ENCODE results near the gene INCENP.

INCENP gene

GRCh38 chr11:62137276-62137861 lies 13.6 kb downstream of the INCENP start:
- ChIA-PET CTCF (interaction anchor here (1.3 kb wide), 1 partner anchor 19 kb away, joined by 4 read pairs; no protein-coding TSS in a partner anchor), POLR2A (no interaction called here)
- TF ChIP-seq ZEB2 (tag by site-specific recombination; IDR thresholded peaks at IDR 0.05) (no peak), ZIC2 (tag by site-specific recombination; IDR thresholded peaks at IDR 0.05) (peak; percentile 77)
- Histone ChIP-seq H3K27ac (ENCODE audit: extremely low read depth, low read depth, low read length) (no peak overlapping the region), H3K4me1 (ENCODE audit: control insufficient read depth, insufficient read depth, low read length) (no peaks in the 10 kb centered on the region), H3K9me3 (ENCODE audit: control insufficient read depth, insufficient read depth, low read depth, low read length) (no peaks in the 10 kb centered on the region), H3K4me3 (ENCODE audit: low read depth, low read length) (no peak overlapping the region), H3K36me3 (ENCODE audit: control insufficient read depth in 2 of 2, insufficient read depth in 1 of 2, low read length in 2 of 2) (peaks cover 9 to 86% of the 10 kb centered on the region in 2 experiments; a peak in 2 of 3 replicates)

GRCh38 chr11:62137881-62138629 lies 14.2 kb downstream of the INCENP start:
- H3K9me3 ChIP-seq (ENCODE audit: control insufficient read depth, insufficient read depth, low read depth, low read length), result no peaks in the 10 kb centered on the region
- CTCF ChIA-PET, result interaction anchor here (0.8 to 1.3 kb wide), 2 partner anchors 18 to 31 kb away, joined by 4 to 5 read pairs; no protein-coding TSS in a partner anchor
- H3K36me3 ChIP-seq (ENCODE audit: control insufficient read depth in 2 of 2, insufficient read depth in 1 of 2, low read length in 2 of 2), result peaks cover 9 to 87% of the 10 kb centered on the region in 2 experiments; a peak in 2 of 3 replicates
- H3K27ac ChIP-seq (ENCODE audit: extremely low read depth, low read depth, low read length), result no peak overlapping the region
- no peak for TF ChIP-seq ZEB2 (tag by site-specific recombination; IDR thresholded peaks at IDR 0.05)
- no peak for TF ChIP-seq ZNF677 (tag by site-specific recombination; IDR thresholded peaks at IDR 0.05)
- TF ChIP-seq BCL11A (tag by site-specific recombination; IDR thresholded peaks at IDR 0.05; ENCODE audit: low read depth), result no peak
- no peak for TF ChIP-seq ZNF529 (tag by site-specific recombination; IDR thresholded peaks at IDR 0.05; ENCODE audit: insufficient replicate concordance)
- TF ChIP-seq ZNF426 (tag by site-specific recombination; IDR thresholded peaks at IDR 0.05), result no peak
- no peak for TF ChIP-seq ZNF311 (tag by site-specific recombination; IDR thresholded peaks at IDR 0.05; ENCODE audit: borderline replicate concordance)
- TF ChIP-seq OVOL3 (tag by site-specific recombination; IDR thresholded peaks at IDR 0.05), result no peak
- TF ChIP-seq ZFHX2 (tag by site-specific recombination; conservative IDR thresholded peaks at IDR 0.05), result no peak
- TF ChIP-seq ZNF488 (tag by site-specific recombination; IDR thresholded peaks at IDR 0.05), result no peak
- no peak for TF ChIP-seq ZNF302 (tag by site-specific recombination; IDR thresholded peaks at IDR 0.05; ENCODE audit: low read depth)
- TF ChIP-seq ZNF23 (tag by site-specific recombination; IDR thresholded peaks at IDR 0.05; ENCODE audit: borderline replicate concordance), result no peak
- H3K4me3 ChIP-seq (ENCODE audit: low read depth, low read length), result no peak overlapping the region
- no peaks in the 10 kb centered on the region for H3K4me1 ChIP-seq (ENCODE audit: control insufficient read depth, insufficient read depth, low read length)
- POLR2A ChIA-PET, result interaction anchor here (1.6 kb wide), 1 partner anchor 14 kb away, joined by 3 read pairs; the partner anchor contains the start of gene INCENP

GRCh38 chr11:62138630-62139425 lies 15.0 kb downstream of the INCENP start:
- H3K36me3 ChIP-seq (ENCODE audit: control insufficient read depth in 2 of 2, insufficient read depth in 1 of 2, low read length in 2 of 2), result peaks cover 9 to 88% of the 10 kb centered on the region in 2 experiments; a peak in 2 of 3 replicates
- ChIA-PET POLR2A (interaction anchor here (1.6 kb wide), 1 partner anchor 15 kb away, joined by 3 read pairs; the partner anchor contains the start of gene INCENP), CTCF (interaction anchor here (0.6 to 1.3 kb wide), 4 partner anchors 16 to 31 kb away, joined by 3 to 5 read pairs (median 4); partner anchors contain the start of gene INCENP)
- no peak for TF ChIP-seq ZSCAN18 (tag by site-specific recombination; IDR thresholded peaks at IDR 0.05)
- TF ChIP-seq KLF10 (tag by site-specific recombination; IDR thresholded peaks at IDR 0.05), result no peak
- no peak for TF ChIP-seq SP3 (tag by site-specific recombination; IDR thresholded peaks at IDR 0.05)
- TF ChIP-seq ZNF768 (tag by site-specific recombination; IDR thresholded peaks at IDR 0.05), result no peak
- no peak for TF ChIP-seq ZNF654 (tag by site-specific recombination; IDR thresholded peaks at IDR 0.05; ENCODE audit: low read depth)
- TF ChIP-seq ZNF280C (tag by site-specific recombination; IDR thresholded peaks at IDR 0.05), result no peak
- no peak for TF ChIP-seq ZBTB10 (tag by site-specific recombination; IDR thresholded peaks at IDR 0.05)

More at GRCh38 chr11:62138630-62139425, 15.0 kb downstream of the INCENP start:
- no peaks in the 10 kb centered on the region for H3K9me3 ChIP-seq (ENCODE audit: control insufficient read depth, insufficient read depth, low read depth, low read length)
- H3K27ac ChIP-seq (ENCODE audit: extremely low read depth, low read depth, low read length), result no peak overlapping the region
- H3K4me3 ChIP-seq (ENCODE audit: low read depth, low read length), result no peak overlapping the region
- H3K4me1 ChIP-seq (ENCODE audit: control insufficient read depth, insufficient read depth, low read length), result no peaks in the 10 kb centered on the region
